ENCODE results near the gene ANKRD60.

DNA sequence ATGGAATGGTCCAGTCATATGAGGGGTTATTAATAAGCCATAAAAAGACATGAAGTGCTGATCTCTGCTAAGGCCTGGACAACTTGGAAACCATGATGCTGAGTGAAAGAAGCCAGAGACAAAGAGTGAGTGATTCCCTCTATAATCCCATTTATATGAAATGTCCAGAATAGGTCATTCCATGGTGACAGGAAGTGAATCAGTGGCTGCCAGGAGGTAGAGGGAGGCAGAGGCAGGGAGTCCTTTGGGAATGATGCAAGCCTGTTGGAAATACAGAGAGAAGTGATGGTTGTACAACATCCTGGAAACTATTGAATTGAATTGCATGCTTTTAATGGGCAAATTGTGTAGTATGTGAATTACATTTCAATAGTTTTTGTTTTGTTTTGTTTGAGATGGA, 26.4 kb downstream of the ANKRD60 start:
- TF ChIP-seq, protein P1, sequence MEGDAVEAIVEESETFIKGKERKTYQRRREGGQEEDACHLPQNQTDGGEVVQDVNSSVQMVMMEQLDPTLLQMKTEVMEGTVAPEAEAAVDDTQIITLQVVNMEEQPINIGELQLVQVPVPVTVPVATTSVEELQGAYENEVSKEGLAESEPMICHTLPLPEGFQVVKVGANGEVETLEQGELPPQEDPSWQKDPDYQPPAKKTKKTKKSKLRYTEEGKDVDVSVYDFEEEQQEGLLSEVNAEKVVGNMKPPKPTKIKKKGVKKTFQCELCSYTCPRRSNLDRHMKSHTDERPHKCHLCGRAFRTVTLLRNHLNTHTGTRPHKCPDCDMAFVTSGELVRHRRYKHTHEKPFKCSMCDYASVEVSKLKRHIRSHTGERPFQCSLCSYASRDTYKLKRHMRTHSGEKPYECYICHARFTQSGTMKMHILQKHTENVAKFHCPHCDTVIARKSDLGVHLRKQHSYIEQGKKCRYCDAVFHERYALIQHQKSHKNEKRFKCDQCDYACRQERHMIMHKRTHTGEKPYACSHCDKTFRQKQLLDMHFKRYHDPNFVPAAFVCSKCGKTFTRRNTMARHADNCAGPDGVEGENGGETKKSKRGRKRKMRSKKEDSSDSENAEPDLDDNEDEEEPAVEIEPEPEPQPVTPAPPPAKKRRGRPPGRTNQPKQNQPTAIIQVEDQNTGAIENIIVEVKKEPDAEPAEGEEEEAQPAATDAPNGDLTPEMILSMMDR (IDR thresholded peaks at IDR 0.05), result no peak
- no peak for TF ChIP-seq POLR2A (IDR thresholded peaks at IDR 0.05)

Measured in lower leg skin (tissue), 3 donors.